GM12878 (cell line): ENCODE results near the gene DIAPH1. TPM values are rescaled to one million over a fixed set of nuclear protein-coding genes. Genes with fewer than 3 reads are reported as not detected.

Source experiments
- ATAC-seq: fragments of 200-7000 bp; cut with Tn5 transposase; 3 replicates; pipeline ENCODE4 v1.9.1; 2020; ENCODE audit warnings: mild to moderate bottlenecking, moderate library complexity
- BruUV-seq: library from RNA; stranded (reverse); fragments of 400-500 nt; replicated peaks from 2 replicates; lab custom pipeline; 2021; lab: Mats Ljungman, UMichigan
- CTCF ChIA-PET: fragments of 300-600 bp; sonication (Branson Sonifier 250); formaldehyde crosslinking; extraction: SDS; loops from one replicate; lab custom pipeline; 2021; ENCODE audit warnings: inconsistent platforms; lab: Yijun Ruan, JAX
- POLR2A ChIA-PET: fragments of 350-600 bp; formaldehyde crosslinking; extraction: SDS; loops from one replicate; lab custom pipeline; 2021; ENCODE audit warnings: inconsistent platforms; lab: Charles Lee
- RAD21 ChIA-PET: fragments of 300-600 bp; sonication (Branson Sonifier 250); formaldehyde crosslinking; loops from one replicate; lab custom pipeline; 2023; ENCODE audit warnings: antibody characterized with exemption; ENCODE audit not compliant: unreplicated experiment; lab: Charles Lee
- SMC1A ChIA-PET: fragments of 300-600 bp; sonication (Branson Sonifier 250); formaldehyde crosslinking; loops from one replicate; lab custom pipeline; 2023; ENCODE audit not compliant: unreplicated experiment, uncharacterized antibody; lab: Charles Lee
- DNase-seq: peaks from one replicate; pipeline ENCODE4 v3.0.0-alpha.2; 2011; ENCODE audit warnings: low read depth, low spot score
- FAIRE-seq: peaks from 3 replicates; lab custom pipeline; 2011; peaks lifted over from hg19 to GRCh38; lab: Jason Lieb, UNC
- H2AFZ ChIP-seq: 2 replicates; pipeline ENCODE4 v1.6.0; 2011; ENCODE audit warnings: low read depth, low read length, control low read depth; ENCODE audit not compliant: control insufficient read depth
- H3K27ac ChIP-seq: 2 replicates; pipeline ENCODE4 v1.5.1; 2011; ENCODE audit warnings: control low read depth; ENCODE audit not compliant: control insufficient read depth, insufficient read depth
- H3K27me3 ChIP-seq, 2 experiments: replicated peaks in 1 of 2; 2 replicates each; pipeline versions ENCODE4 v1.6.0 to v1.6.1; 2011; ENCODE audit warnings: low read length in 1 of 2; ENCODE audit not compliant: control insufficient read depth in 2 of 2, insufficient read depth in 2 of 2
- H3K36me3 ChIP-seq, 2 experiments: 2 replicates each; pipeline ENCODE4 v1.5.1; 2011; ENCODE audit warnings: low read length in 1 of 2; ENCODE audit not compliant: control insufficient read depth in 2 of 2, insufficient read depth in 2 of 2
- H3K4me1 ChIP-seq: 2 replicates; pipeline ENCODE4 v1.6.1; 2011; ENCODE audit warnings: mild to moderate bottlenecking, low read length, moderate library complexity, mixed read lengths; ENCODE audit not compliant: control insufficient read depth, insufficient read depth
- H3K4me2 ChIP-seq: 2 replicates; pipeline ENCODE4 v1.6.0; 2011; ENCODE audit warnings: control low read depth; ENCODE audit not compliant: control insufficient read depth, insufficient read depth
- H3K4me3 ChIP-seq: fragments of 200-600 bp; sonication (generic); 2 replicates; pipeline ENCODE4 v1.5.1; 2016
- H3K79me2 ChIP-seq: 2 replicates; pipeline ENCODE4 v1.6.0; 2011; ENCODE audit warnings: low read length; ENCODE audit not compliant: control insufficient read depth, insufficient read depth
- H3K9ac ChIP-seq: 2 replicates; pipeline ENCODE4 v1.8.0; 2011; ENCODE audit warnings: low read length, control low read depth, mixed read lengths; ENCODE audit not compliant: control insufficient read depth, insufficient read depth
- H3K9me3 ChIP-seq: replicated peaks from 3 replicates; pipeline ENCODE4 v1.5.1; 2011; ENCODE audit warnings: mild to moderate bottlenecking, low read length; ENCODE audit not compliant: control insufficient read depth, insufficient read depth
- H4K20me1 ChIP-seq: 2 replicates; pipeline ENCODE4 v1.6.0; 2011; ENCODE audit not compliant: control insufficient read depth, insufficient read depth
- CBX3 ChIP-seq: fragments of 200-600 bp; sonication (generic); IDR thresholded peaks from 2 replicates; pipeline ENCODE4 v1.6.1; 2016; ENCODE audit warnings: low read depth, borderline replicate concordance
- GABPA ChIP-seq: IDR thresholded peaks from 2 replicates; pipeline ENCODE4 v1.6.1; 2014; ENCODE audit warnings: antibody characterized with exemption, low read depth, mild to moderate bottlenecking, inconsistent platforms
- IKZF1 ChIP-seq: fragments of 450-650 bp; conservative IDR thresholded peaks from 2 replicates; pipeline ENCODE4 v1.6.1; 2017; ENCODE audit warnings: antibody characterized with exemption, mild to moderate bottlenecking
- IKZF2 ChIP-seq, 2 experiments: fragments of 450-650 bp; IDR thresholded peaks; 2 replicates each; pipeline ENCODE4 v1.6.1; 2017; ENCODE audit warnings: mild to moderate bottlenecking in 2 of 2, moderate library complexity in 2 of 2
- KAT2A ChIP-seq: conservative IDR thresholded peaks from 2 replicates; pipeline ENCODE4 v1.6.1; 2011; ENCODE audit warnings: low read depth, low read length; ENCODE audit not compliant: control insufficient read depth
- POLR2A ChIP-seq: IDR thresholded peaks from 2 replicates; pipeline ENCODE4 v1.6.1; 2011; ENCODE audit warnings: low read depth, mild to moderate bottlenecking, low read length
- RB1 ChIP-seq: fragments of 450-650 bp; formaldehyde crosslinking; IDR thresholded peaks from 2 replicates; pipeline ENCODE4 v1.6.1; 2017; ENCODE audit warnings: mild to moderate bottlenecking, borderline replicate concordance
- TAF1 ChIP-seq: IDR thresholded peaks from 2 replicates; pipeline ENCODE4 v1.6.1; 2011; ENCODE audit warnings: mild to moderate bottlenecking, low read depth, low read length, borderline replicate concordance
- WGBS: methylation state at CpG from one replicate; pipeline ENCODE4 v1.1.6; 2016; ENCODE audit warnings: low lambda C conversion rate; ENCODE audit not compliant: insufficient replicate concordance, insufficient coverage; ENCODE audit errors: missing lambda C conversion rate; 5-methylcytosine and 5-hydroxymethylcytosine counted together
- in situ Hi-C: fragments of 300-500 bp; cut with MboI; formaldehyde crosslinking; loops from 9 replicates; pipeline ENCODE4 v1.14.3; 2018; ENCODE audit warnings: mixed read lengths
- intact Hi-C: fragments of 100-400 bp; cut with micrococcal nuclease; formaldehyde crosslinking; loops from one replicate; pipeline ENCODE4 v1.14.2; 2022; ENCODE audit not compliant: unreplicated experiment
- polyA plus RNA-seq, 11 experiments: library from polyadenylated mRNA; depleted of rRNA in 4 of 11; unstranded in 6 of 11; stranded (reverse) in 5 of 11; fragments of >200 nt; fragmentation: Nextera tagmentation in 4 of 11; fragmentation: Illumina TruSeq in 1 of 11; extraction: Ambion mirVana in 4 of 11; extraction: Trizol in 1 of 11; gene quantifications; 1 replicate in 1 of 11; 2 replicates in 10 of 11; pipeline versions ENCODE4 v1.2.1 to v1.2.3, GENCODE V29; 2011 to 2016; ENCODE audit warnings: inconsistent platforms in 2 of 11, missing spikeins in 2 of 11, low read depth in 1 of 11
- total RNA-seq, 4 experiments: library from RNA; depleted of rRNA in 3 of 4; stranded (reverse); fragments of >200 nt in 3 of 4; fragmentation: Illumina TruSeq in 1 of 4; extraction: Trizol in 1 of 4; gene quantifications; 2 replicates each; pipeline versions ENCODE4 v1.2.1 to v1.2.3, GENCODE V29; 2013 to 2021
- TF ChIP-seq, protein P1 (sequence below): fragments of 450-650 bp; IDR thresholded peaks from 2 replicates; pipeline ENCODE4 v1.6.1; 2017; ENCODE audit warnings: mild to moderate bottlenecking, moderate library complexity
- TF ChIP-seq, protein P2 (sequence below): IDR thresholded peaks from 2 replicates; pipeline ENCODE4 v1.6.1; 2011; ENCODE audit warnings: low read depth, mild to moderate bottlenecking, low read length, moderate library complexity, borderline replicate concordance; ENCODE audit errors: extremely low read depth

The DIAPH1 gene
- total and polyA plus RNA-seq, 10 of the 15 experiments (the other 5 are each of a cell fraction or from before 2014, with no cell fraction given): 37.8 to 168 (median 59.0) TPM

DNA sequence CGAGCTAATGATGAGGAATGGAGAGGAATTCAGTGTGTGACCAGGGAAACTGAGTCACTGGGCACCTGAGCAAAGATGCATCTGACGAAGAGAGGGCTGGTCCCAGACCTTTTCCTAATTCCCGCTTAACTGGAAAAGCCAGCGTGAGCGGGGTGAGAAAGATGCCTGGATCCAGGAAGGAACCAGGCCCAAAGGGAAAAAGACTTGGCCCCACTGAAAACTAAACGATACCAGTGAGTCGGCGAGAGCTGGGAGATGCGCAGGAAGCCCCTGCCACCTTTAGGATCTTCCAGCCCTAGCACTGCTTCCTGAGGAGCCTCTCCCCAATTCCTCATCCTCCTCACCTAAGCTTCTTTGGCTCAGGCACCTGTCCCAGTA is 32.9 kb upstream of the DIAPH1 start:
- in situ Hi-C loops (no loop called here), intact Hi-C loops (no loop called here)
- no peaks in the 10 kb centered on the region for H3K9me3 ChIP-seq
- peaks cover 8% of the 10 kb centered on the region for H3K4me1 ChIP-seq
- H3K4me2 ChIP-seq: peak overlapping the region; percentile 98
- H3K27ac ChIP-seq: peak overlapping the region; percentile 51; the same call in 1 of the 2 replicates
- peak overlapping the region; percentile 86 for H2AFZ ChIP-seq
- H3K4me3 ChIP-seq: peak overlapping the region; percentile 85
- ChIA-PET POLR2A (interaction anchor here (0.6 to 1.8 kb wide), 6 partner anchors 14 to 272 kb away, joined by 3 to 23 read pairs (median 6); partner anchors contain the start of genes DELE1, HDAC3 and RELL2), CTCF (interaction anchor here (0.9 to 3.2 kb wide), 11 partner anchors 9 to 318 kb away, joined by 3 to 15 read pairs (median 6); partner anchors contain the start of genes DIAPH1, HDAC3, PCDHGA10 and RELL2), SMC1A (interaction anchor here (0.6 to 1.8 kb wide), 7 partner anchors 14 to 1050 kb away, joined by 3 to 12 read pairs (median 3); partner anchors contain the start of genes HDAC3 and RELL2), RAD21 (interaction anchor here (1.0 to 2.1 kb wide), 7 partner anchors 13 to 60 kb away, joined by 3 to 13 read pairs (median 4); partner anchors contain the start of genes DIAPH1, HDAC3 and RELL2)
- no peaks in the 10 kb centered on the region for H3K79me2 ChIP-seq
- no peaks in the 10 kb centered on the region for H4K20me1 ChIP-seq
- WGBS: 75% methylated on average over 9 of the region's 9 CpGs
- ATAC-seq: no peak
- H3K36me3 ChIP-seq: no peaks in the 10 kb centered on the region
- no TSS peak for BruUV-seq
- TF ChIP-seq CBX3 (no peak), IKZF2 (IDR thresholded peaks at IDR 0.05) (0 out of 4 replicates have a peak, but pooled peaks of 1 of the 2 experiments have one; percentile 23), GABPA (no peak), POLR2A (no peak), RB1 (no peak), IKZF1 (peak; percentile 36; the same call in 1 of the 2 replicates), KAT2A (no peak), TAF1 (no peak)
- TF ChIP-seq, protein P1, sequence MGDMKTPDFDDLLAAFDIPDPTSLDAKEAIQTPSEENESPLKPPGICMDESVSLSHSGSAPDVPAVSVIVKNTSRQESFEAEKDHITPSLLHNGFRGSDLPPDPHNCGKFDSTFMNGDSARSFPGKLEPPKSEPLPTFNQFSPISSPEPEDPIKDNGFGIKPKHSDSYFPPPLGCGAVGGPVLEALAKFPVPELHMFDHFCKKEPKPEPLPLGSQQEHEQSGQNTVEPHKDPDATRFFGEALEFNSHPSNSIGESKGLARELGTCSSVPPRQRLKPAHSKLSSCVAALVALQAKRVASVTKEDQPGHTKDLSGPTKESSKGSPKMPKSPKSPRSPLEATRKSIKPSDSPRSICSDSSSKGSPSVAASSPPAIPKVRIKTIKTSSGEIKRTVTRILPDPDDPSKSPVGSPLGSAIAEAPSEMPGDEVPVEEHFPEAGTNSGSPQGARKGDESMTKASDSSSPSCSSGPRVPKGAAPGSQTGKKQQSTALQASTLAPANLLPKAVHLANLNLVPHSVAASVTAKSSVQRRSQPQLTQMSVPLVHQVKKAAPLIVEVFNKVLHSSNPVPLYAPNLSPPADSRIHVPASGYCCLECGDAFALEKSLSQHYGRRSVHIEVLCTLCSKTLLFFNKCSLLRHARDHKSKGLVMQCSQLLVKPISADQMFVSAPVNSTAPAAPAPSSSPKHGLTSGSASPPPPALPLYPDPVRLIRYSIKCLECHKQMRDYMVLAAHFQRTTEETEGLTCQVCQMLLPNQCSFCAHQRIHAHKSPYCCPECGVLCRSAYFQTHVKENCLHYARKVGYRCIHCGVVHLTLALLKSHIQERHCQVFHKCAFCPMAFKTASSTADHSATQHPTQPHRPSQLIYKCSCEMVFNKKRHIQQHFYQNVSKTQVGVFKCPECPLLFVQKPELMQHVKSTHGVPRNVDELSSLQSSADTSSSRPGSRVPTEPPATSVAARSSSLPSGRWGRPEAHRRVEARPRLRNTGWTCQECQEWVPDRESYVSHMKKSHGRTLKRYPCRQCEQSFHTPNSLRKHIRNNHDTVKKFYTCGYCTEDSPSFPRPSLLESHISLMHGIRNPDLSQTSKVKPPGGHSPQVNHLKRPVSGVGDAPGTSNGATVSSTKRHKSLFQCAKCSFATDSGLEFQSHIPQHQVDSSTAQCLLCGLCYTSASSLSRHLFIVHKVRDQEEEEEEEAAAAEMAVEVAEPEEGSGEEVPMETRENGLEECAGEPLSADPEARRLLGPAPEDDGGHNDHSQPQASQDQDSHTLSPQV: no peak
- TF ChIP-seq, protein P2, sequence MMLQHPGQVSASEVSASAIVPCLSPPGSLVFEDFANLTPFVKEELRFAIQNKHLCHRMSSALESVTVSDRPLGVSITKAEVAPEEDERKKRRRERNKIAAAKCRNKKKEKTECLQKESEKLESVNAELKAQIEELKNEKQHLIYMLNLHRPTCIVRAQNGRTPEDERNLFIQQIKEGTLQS: no peak
- FAIRE-seq: no peak
- peak overlapping the region; percentile 34; the same call in 1 of the 2 replicates for H3K9ac ChIP-seq
- no peak for DNase-seq
- no peaks in the 10 kb centered on the region for H3K27me3 ChIP-seq
